DND-41 (cell line): ENCODE data around the gene FBXL13.

Experiments
- ATAC-seq: fragments of 200-7000 bp; cut with Tn5 transposase; 3 replicates; pipeline ENCODE4 v1.9.1; 2021; ENCODE audit warnings: low read depth; ENCODE audit not compliant: insufficient read depth
- DNase-seq: peaks from one replicate; pipeline ENCODE4 v3.0.0-alpha.2; 2020
- H2AFZ ChIP-seq: 2 replicates; pipeline ENCODE4 v1.6.0; 2012; ENCODE audit warnings: low read depth, low read length
- H3K27ac ChIP-seq: 2 replicates; pipeline ENCODE4 v1.5.1; 2012; ENCODE audit warnings: low read length, inconsistent platforms
- H3K27me3 ChIP-seq: fragments of 200-600 bp; sonication (generic); 2 replicates; pipeline ENCODE4 v1.6.0; 2012; ENCODE audit warnings: low read length, mild to moderate bottlenecking, inconsistent platforms; ENCODE audit not compliant: insufficient read depth, poor library complexity
- H3K36me3 ChIP-seq: 2 replicates; pipeline ENCODE4 v1.5.1; 2012; ENCODE audit warnings: low read length, inconsistent platforms; ENCODE audit not compliant: insufficient read depth
- H3K4me1 ChIP-seq: 2 replicates; pipeline ENCODE4 v1.5.1; 2012; ENCODE audit warnings: mild to moderate bottlenecking, low read length; ENCODE audit not compliant: insufficient read depth
- H3K4me2 ChIP-seq: 2 replicates; pipeline ENCODE4 v1.6.0; 2012; ENCODE audit warnings: mild to moderate bottlenecking, moderate library complexity, low read length, inconsistent platforms; ENCODE audit not compliant: insufficient read depth
- H3K4me3 ChIP-seq, 2 experiments: fragments of 200-600 bp in 1 of 2; shearing (Covaris generic) in 1 of 2; 2 replicates each; pipeline ENCODE4 v1.5.1; 2012 to 2016; ENCODE audit warnings: inconsistent platforms in 2 of 2, low read length in 2 of 2, mild to moderate bottlenecking in 2 of 2, low read depth in 1 of 2, moderate library complexity in 1 of 2
- H3K79me2 ChIP-seq: 2 replicates; pipeline ENCODE4 v1.6.0; 2012; ENCODE audit warnings: low read length, inconsistent platforms; ENCODE audit not compliant: insufficient read depth
- H3K9ac ChIP-seq: 2 replicates; pipeline ENCODE4 v1.6.0; 2012; ENCODE audit warnings: low read depth, mild to moderate bottlenecking, inconsistent platforms, low read length, moderate library complexity
- H3K9me3 ChIP-seq: 2 replicates; pipeline ENCODE4 v1.5.1; 2012; ENCODE audit warnings: low read length, moderate library complexity, mild to moderate bottlenecking, inconsistent platforms; ENCODE audit not compliant: insufficient read depth, severe bottlenecking
- H4K20me1 ChIP-seq: 2 replicates; pipeline ENCODE4 v1.6.0; 2012; ENCODE audit warnings: low read length; ENCODE audit not compliant: insufficient read depth
- CTCF ChIP-seq: IDR thresholded peaks from 2 replicates; pipeline ENCODE4 v1.5.1; 2012; ENCODE audit warnings: borderline replicate concordance, low read length, moderate library complexity, mild to moderate bottlenecking; ENCODE audit not compliant: poor library complexity, severe bottlenecking; ENCODE audit errors: extremely low read depth
- EZH2 ChIP-seq: IDR thresholded peaks from 3 replicates; pipeline ENCODE4 v1.6.1; 2012; ENCODE audit warnings: borderline replicate concordance, low read depth, mild to moderate bottlenecking, moderate library complexity, low read length, inconsistent platforms; ENCODE audit not compliant: severe bottlenecking

Gene FBXL13

GRCh38 chr7:102976493-102976892 is 98.1 kb downstream of the FBXL13 start:
- no peak for DNase-seq
- no peak overlapping the region for H3K9ac ChIP-seq
- no peaks in the 10 kb centered on the region for H3K27me3 ChIP-seq
- no peak overlapping the region for H2AFZ ChIP-seq
- no peak overlapping the region for H3K27ac ChIP-seq
- H3K4me2 ChIP-seq: no peak overlapping the region
- H3K4me3 ChIP-seq: no peak overlapping the region
- no peak for ATAC-seq
- H3K79me2 ChIP-seq: no peaks in the 10 kb centered on the region
- no peaks in the 10 kb centered on the region for H3K4me1 ChIP-seq
- no peak for TF ChIP-seq CTCF
- no peak for TF ChIP-seq EZH2
- H3K36me3 ChIP-seq: no peaks in the 10 kb centered on the region
- H3K9me3 ChIP-seq: no peaks in the 10 kb centered on the region
- H4K20me1 ChIP-seq: no peaks in the 10 kb centered on the region

GRCh38 chr7:102975854-102976253 is 98.7 kb downstream of the FBXL13 start:
- Histone ChIP-seq H3K4me1 (no peaks in the 10 kb centered on the region), H3K36me3 (no peaks in the 10 kb centered on the region), H4K20me1 (no peaks in the 10 kb centered on the region), H3K4me2 (no peak overlapping the region), H3K27me3 (no peaks in the 10 kb centered on the region), H3K9me3 (no peaks in the 10 kb centered on the region), H3K79me2 (no peaks in the 10 kb centered on the region), H3K27ac (no peak overlapping the region), H2AFZ (no peak overlapping the region), H3K9ac (no peak overlapping the region), H3K4me3 (no peak overlapping the region)
- ATAC-seq (no peak), DNase-seq (no peak)
- TF ChIP-seq EZH2 (no peak), CTCF (no peak)

GRCh38 chr7:102974366-102975236 is 100.0 kb downstream of the FBXL13 start:
- no peak for TF ChIP-seq CTCF
- TF ChIP-seq EZH2: no peak
- no peaks in the 10 kb centered on the region for H3K27me3 ChIP-seq
- no peaks in the 10 kb centered on the region for H3K79me2 ChIP-seq
- H3K27ac ChIP-seq: no peak overlapping the region
- no peak overlapping the region for H2AFZ ChIP-seq
- H3K4me3 ChIP-seq: no peak overlapping the region
- H4K20me1 ChIP-seq: no peaks in the 10 kb centered on the region
- H3K36me3 ChIP-seq: no peaks in the 10 kb centered on the region
- ATAC-seq (no peak), DNase-seq (no peak)
- H3K4me2 ChIP-seq: no peak overlapping the region
- no peaks in the 10 kb centered on the region for H3K4me1 ChIP-seq
- H3K9me3 ChIP-seq: no peaks in the 10 kb centered on the region
- H3K9ac ChIP-seq: no peak overlapping the region
